Neural progenitor cell (in vitro differentiated cells): ENCODE measurements around the gene GARIN5B. TPM values are rescaled to one million over a fixed set of nuclear protein-coding genes. Genes with fewer than 3 reads are reported as not detected.

ENCODE experiments used
- DNase-seq: peaks from one replicate; pipeline ENCODE4 v3.0.0-alpha.2; 2016; ENCODE audit warnings: low spot score
- H2AFZ ChIP-seq: fragments of 200-600 bp; sonication (generic); replicated peaks from 2 replicates; pipeline ENCODE4 v1.6.1; 2016; ENCODE audit warnings: antibody characterized with exemption
- H3F3A ChIP-seq: fragments of 200-600 bp; sonication (generic); 2 replicates; pipeline ENCODE4 v1.6.1; 2016; ENCODE audit warnings: antibody characterized with exemption, low read depth
- H3K27ac ChIP-seq: fragments of 200-600 bp; sonication (generic); 2 replicates; pipeline ENCODE4 v1.5.1; 2016; ENCODE audit warnings: mild to moderate bottlenecking
- H3K27me3 ChIP-seq: fragments of 200-600 bp; sonication (generic); 2 replicates; pipeline ENCODE4 v1.6.1; 2016; ENCODE audit warnings: mild to moderate bottlenecking, moderate library complexity
- H3K36me3 ChIP-seq: fragments of 200-600 bp; sonication (generic); 2 replicates; pipeline ENCODE4 v1.5.1; 2016
- H3K4me1 ChIP-seq: fragments of 200-600 bp; sonication (generic); 2 replicates; pipeline ENCODE4 v1.6.1; 2016; ENCODE audit warnings: mixed run types
- H3K4me2 ChIP-seq: fragments of 200-600 bp; sonication (generic); 2 replicates; pipeline ENCODE4 v1.6.1; 2016
- H3K4me3 ChIP-seq: fragments of 200-600 bp; sonication (generic); 2 replicates; pipeline ENCODE4 v1.5.1; 2016
- H3K79me2 ChIP-seq: fragments of 200-600 bp; sonication (generic); 2 replicates; pipeline ENCODE4 v1.6.1; 2016; ENCODE audit warnings: low read depth
- H3K9ac ChIP-seq: fragments of 200-600 bp; sonication (generic); 2 replicates; pipeline ENCODE4 v1.6.1; 2016
- H3K9me3 ChIP-seq: fragments of 200-600 bp; sonication (generic); 2 replicates; pipeline ENCODE4 v1.5.1; 2016; ENCODE audit warnings: low read depth
- H4K20me1 ChIP-seq: fragments of 200-600 bp; sonication (generic); 2 replicates; pipeline ENCODE4 v1.6.1; 2016; ENCODE audit warnings: low read depth
- H3K27ac Mint-ChIP-seq: 3 replicates; pipeline ENCODE4 v1.8.0; 2021; ENCODE audit warnings: mixed read lengths
- H3K27me3 Mint-ChIP-seq: 2 replicates; pipeline ENCODE4 v1.8.0; 2022; ENCODE audit warnings: low read depth, mild to moderate bottlenecking, inconsistent platforms, moderate library complexity, mixed read lengths; ENCODE audit not compliant: insufficient read depth
- H3K36me3 Mint-ChIP-seq: 3 replicates; pipeline ENCODE4 v1.8.0; 2021; ENCODE audit warnings: mixed read lengths
- H3K4me1 Mint-ChIP-seq: 3 replicates; pipeline ENCODE4 v1.8.0; 2021; ENCODE audit warnings: mixed read lengths
- H3K4me3 Mint-ChIP-seq: 3 replicates; pipeline ENCODE4 v1.8.0; 2021; ENCODE audit warnings: mild to moderate bottlenecking, moderate library complexity, mixed read lengths
- H3K9me3 Mint-ChIP-seq: 3 replicates; pipeline ENCODE4 v1.8.0; 2020; ENCODE audit warnings: mixed read lengths
- CTCF ChIP-seq: fragments of 200-600 bp; sonication (generic); IDR thresholded peaks from 2 replicates; pipeline ENCODE4 v1.5.1; 2017; ENCODE audit warnings: antibody characterized with exemption, mild to moderate bottlenecking
- EZH2 ChIP-seq: fragments of 200-600 bp; sonication (generic); IDR thresholded peaks from 2 replicates; pipeline ENCODE4 v1.6.1; 2017; ENCODE audit warnings: antibody characterized with exemption, mild to moderate bottlenecking, moderate library complexity
- EZH2phosphoT487 ChIP-seq: fragments of 200-600 bp; sonication (generic); IDR thresholded peaks from 2 replicates; pipeline ENCODE4 v1.6.1; 2017; ENCODE audit warnings: antibody characterized with exemption
- total RNA-seq: library from RNA; depleted of rRNA; stranded (reverse); fragments of >200 nt; gene quantifications from 2 replicates; pipeline ENCODE4 v1.2.3, GENCODE V29; 2015; ENCODE audit warnings: low replicate concordance

Gene GARIN5B
- total RNA-seq, 1 donor from 2014 or later = not detected

GRCh38 chr19:55400281-55401087 is 37.4 kb upstream of the GARIN5B start:
- Mint-ChIP-seq H3K27me3 (peaks cover 11% of the 10 kb centered on the region), H3K9me3 (no peaks in the 10 kb centered on the region), H3K27ac (no peak overlapping the region), H3K36me3 (peaks cover 21% of the 10 kb centered on the region), H3K4me1 (peaks cover 34% of the 10 kb centered on the region), H3K4me3 (no peak overlapping the region)
- no peak overlapping the region for H3K9ac ChIP-seq
- H3K27ac ChIP-seq = peak overlapping the region; percentile 71
- H3K27me3 ChIP-seq = no peaks in the 10 kb centered on the region
- peaks cover 34% of the 10 kb centered on the region for H3K79me2 ChIP-seq
- no peak for DNase-seq
- TF ChIP-seq EZH2phosphoT487 = no peak
- TF ChIP-seq EZH2 = no peak
- TF ChIP-seq CTCF = no peak
- H3F3A ChIP-seq = peaks cover 65% of the 10 kb centered on the region
- no peak overlapping the region for H2AFZ ChIP-seq
- no peak overlapping the region for H3K4me2 ChIP-seq
- peaks cover 3% of the 10 kb centered on the region for H3K4me1 ChIP-seq
- H3K9me3 ChIP-seq = no peaks in the 10 kb centered on the region
- no peak overlapping the region for H3K4me3 ChIP-seq
- peaks cover 10% of the 10 kb centered on the region for H3K36me3 ChIP-seq
- peaks cover 62% of the 10 kb centered on the region for H4K20me1 ChIP-seq

DNA sequence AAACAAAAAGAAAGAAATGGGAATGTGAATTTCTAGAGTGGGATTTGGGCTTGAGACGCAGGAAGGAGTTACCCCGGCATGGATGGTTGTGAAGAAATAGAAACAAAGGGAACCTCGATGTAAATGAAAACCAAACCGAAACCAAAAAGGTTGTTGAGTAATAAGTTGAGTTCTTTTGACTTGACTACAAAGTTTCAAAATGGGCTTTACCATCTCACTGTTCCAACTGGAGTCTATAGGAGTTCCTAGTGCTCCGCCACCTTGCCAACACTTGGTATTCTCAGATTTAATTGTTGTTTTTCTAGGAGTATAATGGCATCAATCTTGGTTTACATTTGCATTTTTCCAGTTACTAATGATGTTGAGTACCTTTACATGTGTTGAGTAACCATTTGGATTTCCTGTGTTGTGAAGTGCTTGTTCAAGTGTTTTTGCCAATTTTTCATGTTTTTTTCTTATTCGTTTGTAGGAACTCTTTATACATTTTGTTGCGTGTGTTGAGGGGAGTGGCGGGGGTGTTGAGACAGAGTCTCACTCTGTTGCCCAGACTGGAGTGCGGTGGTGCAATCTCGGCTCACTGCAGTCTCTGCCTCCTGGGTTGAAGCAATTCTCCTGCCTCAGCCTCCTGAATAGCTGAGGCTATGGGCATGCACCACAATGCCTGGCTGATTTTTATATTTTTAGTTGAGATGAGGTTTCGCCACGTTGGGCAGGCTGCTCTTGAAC is 35.3 kb upstream of the GARIN5B start:
- Histone ChIP-seq H3K4me3 (no peak overlapping the region), H3K4me1 (no peaks in the 10 kb centered on the region), H3K9ac (no peak overlapping the region), H3K79me2 (peaks cover 13% of the 10 kb centered on the region), H3K4me2 (no peak overlapping the region), H4K20me1 (peaks cover 41% of the 10 kb centered on the region), H3K36me3 (peaks cover 9% of the 10 kb centered on the region), H3K9me3 (no peaks in the 10 kb centered on the region), H2AFZ (no peak overlapping the region), H3F3A (peaks cover 55% of the 10 kb centered on the region), H3K27me3 (no peaks in the 10 kb centered on the region), H3K27ac (no peak overlapping the region)
- Mint-ChIP-seq H3K27me3 (peaks cover 11% of the 10 kb centered on the region), H3K27ac (peak overlapping the region; percentile 81), H3K4me1 (peaks cover 27% of the 10 kb centered on the region), H3K36me3 (peaks cover 14% of the 10 kb centered on the region), H3K4me3 (peak overlapping the region; percentile 57), H3K9me3 (no peaks in the 10 kb centered on the region)
- DNase-seq = no peak
- TF ChIP-seq EZH2phosphoT487 (no peak), EZH2 (no peak), CTCF (no peak)

DNA sequence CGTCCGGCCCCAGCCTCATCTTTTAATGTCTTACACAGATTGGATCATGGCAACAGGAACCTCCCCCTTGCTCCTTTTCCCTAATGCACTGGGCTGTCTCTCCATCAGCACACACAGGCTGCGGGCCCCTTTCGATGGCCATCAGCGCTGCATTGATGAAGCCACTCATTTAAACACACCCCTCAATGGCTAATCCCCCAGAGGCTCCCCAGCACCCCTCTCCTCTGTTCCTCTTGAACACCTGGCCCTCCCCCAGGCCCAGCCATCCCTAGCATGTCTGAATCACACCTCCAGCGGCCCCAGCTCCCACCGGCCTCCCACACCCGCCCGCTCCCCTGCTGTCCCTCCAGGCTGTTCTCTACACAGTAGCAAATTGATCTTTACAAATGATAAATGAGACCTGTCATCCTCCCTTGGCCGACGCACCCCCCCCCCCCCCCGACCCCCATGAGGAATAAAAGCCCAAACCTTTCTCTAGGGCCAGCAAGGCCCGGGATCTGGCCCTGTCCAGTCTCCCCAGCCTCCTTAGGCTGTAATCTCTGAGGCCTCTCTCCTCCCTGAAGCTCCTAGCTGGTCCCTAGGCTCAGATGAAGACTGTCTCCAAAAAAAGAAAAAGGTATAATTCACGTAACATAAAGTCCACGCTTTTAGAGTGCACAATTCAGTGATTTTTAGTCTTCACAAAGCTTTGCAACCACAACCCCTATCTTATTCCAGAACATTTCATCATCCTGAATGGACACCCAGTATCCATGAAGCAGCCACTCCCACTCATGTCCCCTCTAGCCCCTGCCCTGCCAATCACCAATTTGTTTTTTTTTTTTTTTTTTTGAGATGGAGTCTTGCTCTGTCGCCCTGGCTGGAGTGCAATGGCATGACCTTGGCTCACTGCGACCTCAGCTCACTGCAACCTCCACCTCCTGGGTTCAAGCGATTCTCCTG is 30.0 kb upstream of the GARIN5B start:
- peaks cover 3% of the 10 kb centered on the region for H3K27me3 Mint-ChIP-seq
- Histone ChIP-seq H4K20me1 (peaks cover 52% of the 10 kb centered on the region), H3K4me1 (peaks cover 14% of the 10 kb centered on the region), H3K4me3 (no peak overlapping the region), H3K36me3 (no peaks in the 10 kb centered on the region), H3K9ac (no peak overlapping the region), H3K4me2 (peak overlapping the region; percentile 45), H3K27me3 (no peaks in the 10 kb centered on the region), H3F3A (peaks cover 47% of the 10 kb centered on the region), H3K79me2 (peaks cover 9% of the 10 kb centered on the region), H3K27ac (no peak overlapping the region), H2AFZ (no peak overlapping the region), H3K9me3 (no peaks in the 10 kb centered on the region)
- no peaks in the 10 kb centered on the region for H3K9me3 Mint-ChIP-seq
- no peak overlapping the region for H3K27ac Mint-ChIP-seq
- peaks cover 10% of the 10 kb centered on the region for H3K36me3 Mint-ChIP-seq
- no peak overlapping the region for H3K4me3 Mint-ChIP-seq
- TF ChIP-seq CTCF = no peak
- TF ChIP-seq EZH2 = no peak
- TF ChIP-seq EZH2phosphoT487 = no peak
- peak; percentile 48 for DNase-seq
- peaks cover 29% of the 10 kb centered on the region for H3K4me1 Mint-ChIP-seq
